IPS-18c (cell line): ENCODE results near the gene CAMTA1.

Experiments used
- H3K4me3 ChIP-seq: 2 replicates; pipeline ENCODE4 v1.7.0; 2013; ENCODE audit warnings: low read depth, mild to moderate bottlenecking, low read length, moderate library complexity; ENCODE audit not compliant: insufficient read depth
- H3K9me3 ChIP-seq: one replicate; pipeline ENCODE4 v1.6.1; 2013; ENCODE audit warnings: mild to moderate bottlenecking, low read length, moderate library complexity; ENCODE audit not compliant: control insufficient read depth, insufficient read depth

Gene CAMTA1

GRCh38 chr1:7478809-7479499 lies 693.7 kb downstream of the CAMTA1 start:
- Histone ChIP-seq H3K9me3 (peaks cover 3% of the 10 kb centered on the region), H3K4me3 (no peak overlapping the region)

DNA sequence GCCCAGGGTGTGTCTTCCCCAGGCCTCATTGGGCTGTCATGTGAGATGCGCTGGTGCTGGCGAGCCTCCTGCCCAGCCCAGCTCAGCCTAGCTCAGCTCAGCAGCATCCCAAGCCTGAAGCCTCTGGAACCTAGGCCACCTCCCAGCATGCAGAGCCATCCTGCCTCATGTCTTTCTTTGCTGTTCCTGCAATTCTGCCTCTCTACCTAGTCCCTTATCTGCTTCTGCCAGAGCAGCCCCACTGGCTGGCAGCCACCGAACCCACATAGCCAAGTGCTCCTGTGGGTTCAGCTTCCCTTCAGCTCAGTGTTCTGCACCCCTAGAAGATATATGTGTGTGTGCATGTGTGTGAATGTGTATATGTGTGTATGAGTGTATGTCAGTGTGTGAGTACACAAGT lies 694.3 kb downstream of the CAMTA1 start:
- H3K4me3 ChIP-seq: no peak overlapping the region
- peaks cover 3% of the 10 kb centered on the region for H3K9me3 ChIP-seq

GRCh38 chr1:7481194-7481593 lies 695.9 kb downstream of the CAMTA1 start:
- no peak overlapping the region for H3K4me3 ChIP-seq
- H3K9me3 ChIP-seq: peaks cover 3% of the 10 kb centered on the region

DNA sequence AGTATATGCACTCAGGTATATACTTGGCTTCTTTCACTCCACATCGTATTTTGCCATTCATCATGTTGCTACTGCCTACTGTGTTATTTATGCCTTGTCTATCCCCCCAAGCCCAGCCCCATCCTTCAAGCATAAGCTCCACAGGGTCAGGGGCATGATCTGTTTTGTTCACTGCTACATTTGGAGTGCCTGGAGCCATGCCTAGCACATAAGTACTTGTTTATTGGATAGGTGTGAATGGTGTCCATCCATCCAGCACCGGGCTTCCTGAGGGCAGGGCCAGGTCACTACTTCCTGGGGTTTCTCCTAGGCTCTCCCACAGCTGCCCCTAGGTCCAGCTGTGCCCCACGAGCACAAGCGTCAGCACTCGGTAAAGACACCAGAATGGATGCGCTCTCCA lies 696.8 kb downstream of the CAMTA1 start:
- Histone ChIP-seq H3K9me3 (peaks cover 3% of the 10 kb centered on the region), H3K4me3 (no peak overlapping the region)

DNA sequence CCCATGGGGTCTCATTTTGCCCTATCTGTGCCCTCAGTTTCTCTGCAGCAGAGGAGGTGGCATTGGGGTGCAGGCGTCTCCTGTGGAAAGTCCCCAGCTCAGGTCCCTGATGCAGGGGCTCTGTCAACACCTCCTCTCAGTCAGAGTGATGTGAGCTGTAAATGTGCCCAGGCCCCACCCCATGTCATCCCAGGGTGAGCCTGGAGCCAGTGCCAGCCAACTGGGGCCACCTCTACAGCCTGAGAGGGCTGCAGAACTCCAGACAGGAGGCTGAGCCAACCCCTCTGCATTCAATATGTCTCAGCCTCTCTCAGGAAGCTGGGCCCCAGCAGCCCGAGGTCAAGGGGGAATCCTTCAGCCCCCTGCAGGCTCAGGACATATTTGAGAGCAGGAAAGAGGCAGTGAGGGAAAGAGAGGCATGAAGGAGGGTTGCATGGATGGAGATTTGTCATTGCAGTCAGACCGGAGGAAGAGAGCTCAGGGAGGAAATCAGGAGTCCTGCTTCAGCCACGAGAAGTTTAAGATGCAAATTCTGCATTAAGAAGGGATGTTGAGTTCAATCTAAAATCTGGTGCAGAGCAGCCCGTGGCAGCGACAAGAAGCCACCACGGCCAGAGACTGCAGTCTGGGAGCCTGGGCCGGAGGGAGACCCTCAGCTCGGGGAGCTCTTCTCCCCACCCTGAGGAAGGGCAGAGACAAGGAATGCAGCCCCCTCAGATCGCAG lies 697.7 kb downstream of the CAMTA1 start:
- no peak overlapping the region for H3K4me3 ChIP-seq
- H3K9me3 ChIP-seq: peaks cover 3% of the 10 kb centered on the region

DNA sequence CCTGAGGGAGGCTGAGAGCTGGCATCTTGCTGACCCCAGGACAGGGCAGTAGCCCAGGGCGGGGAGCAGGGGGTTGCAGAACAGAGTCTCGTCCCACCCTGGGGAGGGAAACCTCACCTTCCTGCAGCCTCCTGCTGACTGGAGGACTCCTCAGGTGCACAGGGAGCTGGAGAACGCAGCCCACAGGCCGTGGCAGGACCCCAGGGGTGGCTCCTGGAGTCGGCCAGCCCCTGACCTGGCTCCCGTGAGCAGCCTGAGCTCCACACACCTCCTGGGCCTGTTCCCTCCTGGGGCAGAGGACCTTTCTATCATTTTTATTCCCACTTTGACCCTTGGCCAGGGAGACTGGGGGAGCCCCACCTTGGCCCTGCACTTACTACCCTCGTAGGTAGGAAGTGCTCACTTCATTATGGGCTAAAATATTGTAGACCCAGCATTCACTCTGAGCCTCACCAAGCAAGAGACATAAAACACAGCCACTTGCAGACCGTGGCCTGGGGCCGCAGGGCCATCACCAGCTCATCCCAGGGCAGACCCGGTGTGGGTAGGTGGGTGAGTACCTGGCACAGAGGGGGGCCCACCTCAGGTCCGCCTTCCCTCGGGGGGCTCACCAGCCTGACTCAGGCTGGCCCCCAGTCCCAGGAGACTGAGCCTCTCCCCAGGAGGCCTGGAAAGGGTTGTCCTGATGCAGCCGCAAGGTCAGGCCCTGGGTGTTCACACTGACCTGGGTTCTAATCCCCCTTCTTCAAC lies 698.6 kb downstream of the CAMTA1 start:
- H3K4me3 ChIP-seq: no peak overlapping the region

GRCh38 chr1:7485086-7485780 lies 700.0 kb downstream of the CAMTA1 start:
- Histone ChIP-seq H3K9me3 (peaks cover 3% of the 10 kb centered on the region), H3K4me3 (no peak overlapping the region)

More for the DNA sequence above, 698.6 kb downstream of the CAMTA1 start:
- H3K9me3 ChIP-seq: peaks cover 3% of the 10 kb centered on the region

- Histone ChIP-seq H3K4me3 (no peak overlapping the region), H3K9me3 (peaks cover 3% of the 10 kb centered on the region)
These were observed 700.6 kb downstream of the CAMTA1 start for GRCh38 chr1:7485826-7486225.

- Histone ChIP-seq H3K4me3 (no peak overlapping the region), H3K9me3 (peaks cover 3% of the 10 kb centered on the region)
These were observed 702.7 kb downstream of the CAMTA1 start for GRCh38 chr1:7487766-7488474.

DNA sequence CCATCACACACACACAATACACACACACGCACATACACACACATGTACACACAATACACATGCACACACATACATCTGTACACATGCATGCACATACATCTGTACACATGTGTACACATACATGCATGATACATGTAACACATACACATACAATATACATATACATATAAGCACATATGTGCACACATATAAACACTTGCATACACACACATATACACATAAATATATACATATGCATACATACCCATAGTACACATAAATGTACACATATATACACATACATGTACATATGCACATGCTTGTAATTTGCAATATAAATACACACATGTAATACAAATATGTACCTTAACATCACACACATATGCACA lies 703.2 kb downstream of the CAMTA1 start:
- no peak overlapping the region for H3K4me3 ChIP-seq
- H3K9me3 ChIP-seq: no peaks in the 10 kb centered on the region

DNA sequence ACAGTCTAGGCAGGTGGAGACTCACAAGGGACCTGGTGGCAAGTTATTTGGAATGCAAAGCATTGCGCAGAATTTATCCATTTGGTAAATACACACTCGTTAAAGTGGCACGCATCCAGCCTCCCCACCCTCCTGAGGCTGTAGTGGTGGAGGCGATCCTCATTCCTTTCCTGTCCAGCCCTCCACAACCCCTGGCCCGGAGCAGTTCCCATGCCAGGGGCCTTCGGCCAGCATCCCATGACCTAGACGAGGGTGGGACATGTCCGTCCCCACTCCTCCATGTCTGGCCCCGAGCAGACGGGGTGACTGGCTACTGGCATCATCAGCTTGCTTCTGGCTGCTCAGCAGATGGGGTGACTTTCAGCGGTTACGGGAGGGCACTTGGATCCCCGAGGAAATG lies 704.3 kb downstream of the CAMTA1 start:
- no peaks in the 10 kb centered on the region for H3K9me3 ChIP-seq
- no peak overlapping the region for H3K4me3 ChIP-seq

DNA sequence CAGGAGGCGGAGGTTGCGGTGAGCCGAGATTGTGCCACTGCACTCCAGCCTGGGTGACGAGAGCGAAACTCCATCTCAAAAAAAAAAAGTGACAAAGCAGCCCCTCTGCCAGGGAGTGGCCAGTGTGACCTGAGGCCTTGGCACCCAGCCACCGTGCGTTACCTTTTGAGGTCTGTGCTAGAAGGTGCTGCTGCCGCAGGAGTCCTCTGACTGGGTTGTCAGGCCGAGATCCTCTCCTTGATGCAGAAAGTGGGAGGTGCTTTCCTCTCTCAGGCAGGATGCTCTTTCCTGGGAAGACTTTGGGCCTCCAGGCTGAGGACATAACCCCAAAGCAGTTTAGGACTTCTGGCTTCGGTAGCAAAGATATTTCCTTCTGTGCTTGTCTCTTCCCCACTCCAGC lies 705.3 kb downstream of the CAMTA1 start:
- Histone ChIP-seq H3K4me3 (no peak overlapping the region), H3K9me3 (no peaks in the 10 kb centered on the region)

- H3K9me3 ChIP-seq: no peaks in the 10 kb centered on the region
- no peak overlapping the region for H3K4me3 ChIP-seq
These were observed 706.0 kb downstream of the CAMTA1 start for GRCh38 chr1:7491109-7491817.

DNA sequence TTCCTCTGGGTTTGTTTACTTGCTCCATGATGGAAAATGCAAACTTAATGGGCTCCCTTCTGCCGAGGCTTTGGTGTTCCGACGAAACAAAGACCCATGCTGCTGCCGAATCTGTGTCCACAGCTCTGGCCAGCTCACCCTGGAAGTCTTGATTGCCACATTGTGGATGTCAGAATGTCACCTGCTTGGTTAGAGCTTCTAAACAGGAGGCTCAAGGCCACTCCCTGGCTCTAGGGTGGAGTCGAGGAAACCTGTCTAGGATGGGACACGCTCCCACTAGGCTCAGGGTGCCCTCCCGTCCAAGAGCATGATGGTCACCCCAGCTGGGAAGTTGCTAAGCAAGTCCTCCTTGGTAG lies 706.5 kb downstream of the CAMTA1 start:
- H3K9me3 ChIP-seq: no peaks in the 10 kb centered on the region

GRCh38 chr1:7493711-7494454 lies 708.6 kb downstream of the CAMTA1 start:
- no peaks in the 10 kb centered on the region for H3K9me3 ChIP-seq
- no peak overlapping the region for H3K4me3 ChIP-seq

More for the DNA sequence above, 706.5 kb downstream of the CAMTA1 start:
- no peak overlapping the region for H3K4me3 ChIP-seq

- Histone ChIP-seq H3K4me3 (no peak overlapping the region), H3K9me3 (no peaks in the 10 kb centered on the region)
These were observed 710.7 kb downstream of the CAMTA1 start for GRCh38 chr1:7495962-7496361.
